NCI-H526 (cell line): ENCODE measurements around the gene MINDY1.

ENCODE experiments used
- DNase-seq, 2 experiments: peaks; one replicate each; lab custom pipeline; 2025; lab: John Stamatoyannopoulos, UW

The MINDY1 gene

GRCh38 chr1:150965605-150966004 is 41.1 kb downstream of the MINDY1 start:
- no peak for DNase-seq

GRCh38 chr1:150964164-150964489 is 42.6 kb downstream of the MINDY1 start:
- no peak for DNase-seq

- DNase-seq = no peak
Measured at GRCh38 chr1:150963321-150964163, 43.2 kb downstream of the MINDY1 start.

GRCh38 chr1:150961756-150962155 is 44.9 kb downstream of the MINDY1 start:
- no peak for DNase-seq

GRCh38 chr1:150960646-150961045 is 46.1 kb downstream of the MINDY1 start:
- DNase-seq = no peak

- DNase-seq = no peak
Measured at GRCh38 chr1:150957666-150958065, 49.0 kb downstream of the MINDY1 start.

- DNase-seq = no peak
Measured at GRCh38 chr1:150955280-150955679, 51.4 kb downstream of the MINDY1 start.

GRCh38 chr1:150954708-150955107 is 52.0 kb downstream of the MINDY1 start:
- no peak for DNase-seq
